K562 (cell line): ENCODE results near the gene PDE2A. TPM values are rescaled to one million over a fixed set of nuclear protein-coding genes. Genes with fewer than 3 reads are reported as not detected.

Experiments used
- ZBED1 ChIP-seq: IDR thresholded peaks from 2 replicates; pipeline ENCODE4 v1.6.1; 2014
- polyA plus RNA-seq, 8 experiments: library from polyadenylated mRNA; depleted of rRNA in 4 of 8; stranded (reverse) in 5 of 8; unstranded in 3 of 8; fragments of >200 nt; fragmentation: Nextera tagmentation in 2 of 8; fragmentation: Illumina TruSeq in 1 of 8; extraction: Ambion mirVana in 2 of 8; extraction: Trizol in 1 of 8; gene quantifications; 2 replicates each; pipeline versions ENCODE4 v1.2.1 to v1.2.3, GENCODE V29; 2011 to 2014; ENCODE audit warnings: inconsistent platforms in 1 of 8, missing spikeins in 1 of 8
- total RNA-seq, 7 experiments: library from RNA; depleted of rRNA in 6 of 7; stranded (reverse); fragments of >200 nt in 6 of 7; fragmentation: Illumina TruSeq in 2 of 7; extraction: Trizol in 2 of 7; gene quantifications; 2 replicates each; pipeline versions ENCODE4 v1.2.1 to v1.2.3, GENCODE V29; 2011 to 2021; ENCODE audit warnings: low replicate concordance in 1 of 7
- TF ChIP-seq, protein P1 (sequence below): fragments of 450-650 bp; IDR thresholded peaks from 2 replicates; pipeline ENCODE4 v1.6.1; 2017; ENCODE audit warnings: mild to moderate bottlenecking, moderate library complexity
- TF ChIP-seq, protein P2 (sequence below): sonication (generic); formaldehyde crosslinking; IDR thresholded peaks from 2 replicates; pipeline ENCODE4 v1.8.0; 2023; ENCODE audit warnings: missing genetic modification reagents, mild to moderate bottlenecking, borderline replicate concordance
- TF ChIP-seq, protein P3 (sequence below): fragments of 450-650 bp; IDR thresholded peaks from 2 replicates; pipeline ENCODE4 v1.6.1; 2017; ENCODE audit warnings: antibody characterized with exemption, mild to moderate bottlenecking
- TF ChIP-seq, protein P4 (sequence below): sonication (generic); formaldehyde crosslinking; IDR thresholded peaks from 2 replicates; pipeline ENCODE4 v1.8.0; 2023; ENCODE audit warnings: mild to moderate bottlenecking, missing genetic modification reagents
- TF ChIP-seq, protein P5 (sequence below): sonication (generic); formaldehyde crosslinking; IDR thresholded peaks from 2 replicates; pipeline ENCODE4 v1.8.0; 2022; ENCODE audit warnings: mild to moderate bottlenecking, missing genetic modification reagents

The PDE2A gene
- total and polyA plus RNA-seq, 9 of the 15 experiments (the other 6 are each of a cell fraction or from before 2014, with no cell fraction given): 0.07 to 15.2 (median 1.6) TPM; not detected in 1

DNA sequence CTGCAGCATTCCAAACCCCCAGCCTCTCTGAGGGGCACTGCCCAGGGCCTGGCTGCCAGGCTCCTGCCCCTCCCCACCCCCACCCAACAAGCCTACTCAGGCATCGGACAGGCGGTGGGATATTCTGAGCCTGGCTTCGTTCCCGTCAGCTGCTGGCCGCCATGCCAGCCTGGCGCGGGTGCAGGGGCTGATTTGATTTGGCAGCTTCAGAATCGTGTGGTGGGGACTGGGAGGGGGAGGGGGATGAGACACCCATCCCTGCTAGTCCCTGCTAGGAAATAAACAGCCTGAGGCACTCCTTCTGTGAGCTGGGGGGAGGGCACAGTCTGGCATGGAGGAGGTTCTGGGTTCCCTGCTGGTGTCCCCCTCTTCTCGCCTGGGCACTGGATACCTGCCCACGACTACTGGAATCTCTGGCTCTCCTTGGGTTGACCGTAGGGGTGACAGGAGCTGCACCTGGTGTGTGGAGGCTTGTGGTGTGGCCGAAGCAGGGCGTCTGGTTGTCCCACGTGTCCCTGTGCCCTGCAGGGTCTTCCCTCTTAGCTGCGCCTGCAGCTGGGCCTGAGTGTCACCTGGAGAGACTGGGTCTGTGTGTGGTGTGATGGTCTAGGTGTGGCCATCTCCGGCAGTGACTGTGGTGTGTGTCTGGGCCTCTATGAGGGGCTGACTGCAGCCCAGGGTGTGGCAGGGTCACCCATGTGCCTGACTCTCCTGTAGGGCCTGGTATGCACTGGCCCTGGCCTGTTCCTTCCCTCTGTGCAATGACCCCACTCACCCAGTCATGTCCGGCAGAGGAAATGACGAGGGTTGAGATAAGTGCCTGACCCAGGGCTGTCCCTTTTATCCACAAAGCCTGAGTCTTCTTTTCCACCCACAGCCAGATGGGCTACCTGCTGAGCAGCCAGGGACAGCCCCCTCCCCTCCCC lies 42.2 kb downstream of the PDE2A start (continued):
- TF ChIP-seq, protein P1, sequence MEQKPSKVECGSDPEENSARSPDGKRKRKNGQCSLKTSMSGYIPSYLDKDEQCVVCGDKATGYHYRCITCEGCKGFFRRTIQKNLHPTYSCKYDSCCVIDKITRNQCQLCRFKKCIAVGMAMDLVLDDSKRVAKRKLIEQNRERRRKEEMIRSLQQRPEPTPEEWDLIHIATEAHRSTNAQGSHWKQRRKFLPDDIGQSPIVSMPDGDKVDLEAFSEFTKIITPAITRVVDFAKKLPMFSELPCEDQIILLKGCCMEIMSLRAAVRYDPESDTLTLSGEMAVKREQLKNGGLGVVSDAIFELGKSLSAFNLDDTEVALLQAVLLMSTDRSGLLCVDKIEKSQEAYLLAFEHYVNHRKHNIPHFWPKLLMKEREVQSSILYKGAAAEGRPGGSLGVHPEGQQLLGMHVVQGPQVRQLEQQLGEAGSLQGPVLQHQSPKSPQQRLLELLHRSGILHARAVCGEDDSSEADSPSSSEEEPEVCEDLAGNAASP: no peak
- TF ChIP-seq, protein P2, sequence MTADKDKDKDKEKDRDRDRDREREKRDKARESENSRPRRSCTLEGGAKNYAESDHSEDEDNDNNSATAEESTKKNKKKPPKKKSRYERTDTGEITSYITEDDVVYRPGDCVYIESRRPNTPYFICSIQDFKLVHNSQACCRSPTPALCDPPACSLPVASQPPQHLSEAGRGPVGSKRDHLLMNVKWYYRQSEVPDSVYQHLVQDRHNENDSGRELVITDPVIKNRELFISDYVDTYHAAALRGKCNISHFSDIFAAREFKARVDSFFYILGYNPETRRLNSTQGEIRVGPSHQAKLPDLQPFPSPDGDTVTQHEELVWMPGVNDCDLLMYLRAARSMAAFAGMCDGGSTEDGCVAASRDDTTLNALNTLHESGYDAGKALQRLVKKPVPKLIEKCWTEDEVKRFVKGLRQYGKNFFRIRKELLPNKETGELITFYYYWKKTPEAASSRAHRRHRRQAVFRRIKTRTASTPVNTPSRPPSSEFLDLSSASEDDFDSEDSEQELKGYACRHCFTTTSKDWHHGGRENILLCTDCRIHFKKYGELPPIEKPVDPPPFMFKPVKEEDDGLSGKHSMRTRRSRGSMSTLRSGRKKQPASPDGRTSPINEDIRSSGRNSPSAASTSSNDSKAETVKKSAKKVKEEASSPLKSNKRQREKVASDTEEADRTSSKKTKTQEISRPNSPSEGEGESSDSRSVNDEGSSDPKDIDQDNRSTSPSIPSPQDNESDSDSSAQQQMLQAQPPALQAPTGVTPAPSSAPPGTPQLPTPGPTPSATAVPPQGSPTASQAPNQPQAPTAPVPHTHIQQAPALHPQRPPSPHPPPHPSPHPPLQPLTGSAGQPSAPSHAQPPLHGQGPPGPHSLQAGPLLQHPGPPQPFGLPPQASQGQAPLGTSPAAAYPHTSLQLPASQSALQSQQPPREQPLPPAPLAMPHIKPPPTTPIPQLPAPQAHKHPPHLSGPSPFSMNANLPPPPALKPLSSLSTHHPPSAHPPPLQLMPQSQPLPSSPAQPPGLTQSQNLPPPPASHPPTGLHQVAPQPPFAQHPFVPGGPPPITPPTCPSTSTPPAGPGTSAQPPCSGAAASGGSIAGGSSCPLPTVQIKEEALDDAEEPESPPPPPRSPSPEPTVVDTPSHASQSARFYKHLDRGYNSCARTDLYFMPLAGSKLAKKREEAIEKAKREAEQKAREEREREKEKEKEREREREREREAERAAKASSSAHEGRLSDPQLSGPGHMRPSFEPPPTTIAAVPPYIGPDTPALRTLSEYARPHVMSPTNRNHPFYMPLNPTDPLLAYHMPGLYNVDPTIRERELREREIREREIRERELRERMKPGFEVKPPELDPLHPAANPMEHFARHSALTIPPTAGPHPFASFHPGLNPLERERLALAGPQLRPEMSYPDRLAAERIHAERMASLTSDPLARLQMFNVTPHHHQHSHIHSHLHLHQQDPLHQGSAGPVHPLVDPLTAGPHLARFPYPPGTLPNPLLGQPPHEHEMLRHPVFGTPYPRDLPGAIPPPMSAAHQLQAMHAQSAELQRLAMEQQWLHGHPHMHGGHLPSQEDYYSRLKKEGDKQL (CRISPR knock-in tag): no peak
- TF ChIP-seq, protein P3, sequence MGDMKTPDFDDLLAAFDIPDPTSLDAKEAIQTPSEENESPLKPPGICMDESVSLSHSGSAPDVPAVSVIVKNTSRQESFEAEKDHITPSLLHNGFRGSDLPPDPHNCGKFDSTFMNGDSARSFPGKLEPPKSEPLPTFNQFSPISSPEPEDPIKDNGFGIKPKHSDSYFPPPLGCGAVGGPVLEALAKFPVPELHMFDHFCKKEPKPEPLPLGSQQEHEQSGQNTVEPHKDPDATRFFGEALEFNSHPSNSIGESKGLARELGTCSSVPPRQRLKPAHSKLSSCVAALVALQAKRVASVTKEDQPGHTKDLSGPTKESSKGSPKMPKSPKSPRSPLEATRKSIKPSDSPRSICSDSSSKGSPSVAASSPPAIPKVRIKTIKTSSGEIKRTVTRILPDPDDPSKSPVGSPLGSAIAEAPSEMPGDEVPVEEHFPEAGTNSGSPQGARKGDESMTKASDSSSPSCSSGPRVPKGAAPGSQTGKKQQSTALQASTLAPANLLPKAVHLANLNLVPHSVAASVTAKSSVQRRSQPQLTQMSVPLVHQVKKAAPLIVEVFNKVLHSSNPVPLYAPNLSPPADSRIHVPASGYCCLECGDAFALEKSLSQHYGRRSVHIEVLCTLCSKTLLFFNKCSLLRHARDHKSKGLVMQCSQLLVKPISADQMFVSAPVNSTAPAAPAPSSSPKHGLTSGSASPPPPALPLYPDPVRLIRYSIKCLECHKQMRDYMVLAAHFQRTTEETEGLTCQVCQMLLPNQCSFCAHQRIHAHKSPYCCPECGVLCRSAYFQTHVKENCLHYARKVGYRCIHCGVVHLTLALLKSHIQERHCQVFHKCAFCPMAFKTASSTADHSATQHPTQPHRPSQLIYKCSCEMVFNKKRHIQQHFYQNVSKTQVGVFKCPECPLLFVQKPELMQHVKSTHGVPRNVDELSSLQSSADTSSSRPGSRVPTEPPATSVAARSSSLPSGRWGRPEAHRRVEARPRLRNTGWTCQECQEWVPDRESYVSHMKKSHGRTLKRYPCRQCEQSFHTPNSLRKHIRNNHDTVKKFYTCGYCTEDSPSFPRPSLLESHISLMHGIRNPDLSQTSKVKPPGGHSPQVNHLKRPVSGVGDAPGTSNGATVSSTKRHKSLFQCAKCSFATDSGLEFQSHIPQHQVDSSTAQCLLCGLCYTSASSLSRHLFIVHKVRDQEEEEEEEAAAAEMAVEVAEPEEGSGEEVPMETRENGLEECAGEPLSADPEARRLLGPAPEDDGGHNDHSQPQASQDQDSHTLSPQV: peak; percentile 95
- TF ChIP-seq, protein P4, sequence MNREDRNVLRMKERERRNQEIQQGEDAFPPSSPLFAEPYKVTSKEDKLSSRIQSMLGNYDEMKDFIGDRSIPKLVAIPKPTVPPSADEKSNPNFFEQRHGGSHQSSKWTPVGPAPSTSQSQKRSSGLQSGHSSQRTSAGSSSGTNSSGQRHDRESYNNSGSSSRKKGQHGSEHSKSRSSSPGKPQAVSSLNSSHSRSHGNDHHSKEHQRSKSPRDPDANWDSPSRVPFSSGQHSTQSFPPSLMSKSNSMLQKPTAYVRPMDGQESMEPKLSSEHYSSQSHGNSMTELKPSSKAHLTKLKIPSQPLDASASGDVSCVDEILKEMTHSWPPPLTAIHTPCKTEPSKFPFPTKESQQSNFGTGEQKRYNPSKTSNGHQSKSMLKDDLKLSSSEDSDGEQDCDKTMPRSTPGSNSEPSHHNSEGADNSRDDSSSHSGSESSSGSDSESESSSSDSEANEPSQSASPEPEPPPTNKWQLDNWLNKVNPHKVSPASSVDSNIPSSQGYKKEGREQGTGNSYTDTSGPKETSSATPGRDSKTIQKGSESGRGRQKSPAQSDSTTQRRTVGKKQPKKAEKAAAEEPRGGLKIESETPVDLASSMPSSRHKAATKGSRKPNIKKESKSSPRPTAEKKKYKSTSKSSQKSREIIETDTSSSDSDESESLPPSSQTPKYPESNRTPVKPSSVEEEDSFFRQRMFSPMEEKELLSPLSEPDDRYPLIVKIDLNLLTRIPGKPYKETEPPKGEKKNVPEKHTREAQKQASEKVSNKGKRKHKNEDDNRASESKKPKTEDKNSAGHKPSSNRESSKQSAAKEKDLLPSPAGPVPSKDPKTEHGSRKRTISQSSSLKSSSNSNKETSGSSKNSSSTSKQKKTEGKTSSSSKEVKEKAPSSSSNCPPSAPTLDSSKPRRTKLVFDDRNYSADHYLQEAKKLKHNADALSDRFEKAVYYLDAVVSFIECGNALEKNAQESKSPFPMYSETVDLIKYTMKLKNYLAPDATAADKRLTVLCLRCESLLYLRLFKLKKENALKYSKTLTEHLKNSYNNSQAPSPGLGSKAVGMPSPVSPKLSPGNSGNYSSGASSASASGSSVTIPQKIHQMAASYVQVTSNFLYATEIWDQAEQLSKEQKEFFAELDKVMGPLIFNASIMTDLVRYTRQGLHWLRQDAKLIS (CRISPR knock-in tag): no peak
- TF ChIP-seq, protein P5, sequence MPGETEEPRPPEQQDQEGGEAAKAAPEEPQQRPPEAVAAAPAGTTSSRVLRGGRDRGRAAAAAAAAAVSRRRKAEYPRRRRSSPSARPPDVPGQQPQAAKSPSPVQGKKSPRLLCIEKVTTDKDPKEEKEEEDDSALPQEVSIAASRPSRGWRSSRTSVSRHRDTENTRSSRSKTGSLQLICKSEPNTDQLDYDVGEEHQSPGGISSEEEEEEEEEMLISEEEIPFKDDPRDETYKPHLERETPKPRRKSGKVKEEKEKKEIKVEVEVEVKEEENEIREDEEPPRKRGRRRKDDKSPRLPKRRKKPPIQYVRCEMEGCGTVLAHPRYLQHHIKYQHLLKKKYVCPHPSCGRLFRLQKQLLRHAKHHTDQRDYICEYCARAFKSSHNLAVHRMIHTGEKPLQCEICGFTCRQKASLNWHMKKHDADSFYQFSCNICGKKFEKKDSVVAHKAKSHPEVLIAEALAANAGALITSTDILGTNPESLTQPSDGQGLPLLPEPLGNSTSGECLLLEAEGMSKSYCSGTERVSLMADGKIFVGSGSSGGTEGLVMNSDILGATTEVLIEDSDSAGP (CRISPR knock-in tag): no peak
- no peak for TF ChIP-seq ZBED1
